ENCODE measurements around the gene MFAP2.

DNA sequence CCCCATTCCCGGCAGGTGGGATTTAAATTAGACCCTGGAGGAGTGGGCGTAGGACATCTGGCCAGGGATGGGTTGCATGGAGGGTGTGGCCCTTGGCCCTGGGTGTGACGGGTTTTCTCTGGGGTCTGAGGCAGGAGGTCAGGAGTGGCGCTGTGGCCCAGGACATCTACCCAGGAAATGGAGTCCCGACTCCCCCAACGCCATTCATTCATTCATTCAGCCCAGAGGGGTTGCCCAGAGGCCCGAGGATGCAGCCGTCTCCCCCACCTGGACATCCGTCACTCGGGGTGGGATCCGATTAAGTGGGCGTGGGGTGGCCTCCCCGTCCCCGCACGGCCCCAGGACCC lies 30.6 kb upstream of the MFAP2 start:
- TF ChIP-seq, protein P1, sequence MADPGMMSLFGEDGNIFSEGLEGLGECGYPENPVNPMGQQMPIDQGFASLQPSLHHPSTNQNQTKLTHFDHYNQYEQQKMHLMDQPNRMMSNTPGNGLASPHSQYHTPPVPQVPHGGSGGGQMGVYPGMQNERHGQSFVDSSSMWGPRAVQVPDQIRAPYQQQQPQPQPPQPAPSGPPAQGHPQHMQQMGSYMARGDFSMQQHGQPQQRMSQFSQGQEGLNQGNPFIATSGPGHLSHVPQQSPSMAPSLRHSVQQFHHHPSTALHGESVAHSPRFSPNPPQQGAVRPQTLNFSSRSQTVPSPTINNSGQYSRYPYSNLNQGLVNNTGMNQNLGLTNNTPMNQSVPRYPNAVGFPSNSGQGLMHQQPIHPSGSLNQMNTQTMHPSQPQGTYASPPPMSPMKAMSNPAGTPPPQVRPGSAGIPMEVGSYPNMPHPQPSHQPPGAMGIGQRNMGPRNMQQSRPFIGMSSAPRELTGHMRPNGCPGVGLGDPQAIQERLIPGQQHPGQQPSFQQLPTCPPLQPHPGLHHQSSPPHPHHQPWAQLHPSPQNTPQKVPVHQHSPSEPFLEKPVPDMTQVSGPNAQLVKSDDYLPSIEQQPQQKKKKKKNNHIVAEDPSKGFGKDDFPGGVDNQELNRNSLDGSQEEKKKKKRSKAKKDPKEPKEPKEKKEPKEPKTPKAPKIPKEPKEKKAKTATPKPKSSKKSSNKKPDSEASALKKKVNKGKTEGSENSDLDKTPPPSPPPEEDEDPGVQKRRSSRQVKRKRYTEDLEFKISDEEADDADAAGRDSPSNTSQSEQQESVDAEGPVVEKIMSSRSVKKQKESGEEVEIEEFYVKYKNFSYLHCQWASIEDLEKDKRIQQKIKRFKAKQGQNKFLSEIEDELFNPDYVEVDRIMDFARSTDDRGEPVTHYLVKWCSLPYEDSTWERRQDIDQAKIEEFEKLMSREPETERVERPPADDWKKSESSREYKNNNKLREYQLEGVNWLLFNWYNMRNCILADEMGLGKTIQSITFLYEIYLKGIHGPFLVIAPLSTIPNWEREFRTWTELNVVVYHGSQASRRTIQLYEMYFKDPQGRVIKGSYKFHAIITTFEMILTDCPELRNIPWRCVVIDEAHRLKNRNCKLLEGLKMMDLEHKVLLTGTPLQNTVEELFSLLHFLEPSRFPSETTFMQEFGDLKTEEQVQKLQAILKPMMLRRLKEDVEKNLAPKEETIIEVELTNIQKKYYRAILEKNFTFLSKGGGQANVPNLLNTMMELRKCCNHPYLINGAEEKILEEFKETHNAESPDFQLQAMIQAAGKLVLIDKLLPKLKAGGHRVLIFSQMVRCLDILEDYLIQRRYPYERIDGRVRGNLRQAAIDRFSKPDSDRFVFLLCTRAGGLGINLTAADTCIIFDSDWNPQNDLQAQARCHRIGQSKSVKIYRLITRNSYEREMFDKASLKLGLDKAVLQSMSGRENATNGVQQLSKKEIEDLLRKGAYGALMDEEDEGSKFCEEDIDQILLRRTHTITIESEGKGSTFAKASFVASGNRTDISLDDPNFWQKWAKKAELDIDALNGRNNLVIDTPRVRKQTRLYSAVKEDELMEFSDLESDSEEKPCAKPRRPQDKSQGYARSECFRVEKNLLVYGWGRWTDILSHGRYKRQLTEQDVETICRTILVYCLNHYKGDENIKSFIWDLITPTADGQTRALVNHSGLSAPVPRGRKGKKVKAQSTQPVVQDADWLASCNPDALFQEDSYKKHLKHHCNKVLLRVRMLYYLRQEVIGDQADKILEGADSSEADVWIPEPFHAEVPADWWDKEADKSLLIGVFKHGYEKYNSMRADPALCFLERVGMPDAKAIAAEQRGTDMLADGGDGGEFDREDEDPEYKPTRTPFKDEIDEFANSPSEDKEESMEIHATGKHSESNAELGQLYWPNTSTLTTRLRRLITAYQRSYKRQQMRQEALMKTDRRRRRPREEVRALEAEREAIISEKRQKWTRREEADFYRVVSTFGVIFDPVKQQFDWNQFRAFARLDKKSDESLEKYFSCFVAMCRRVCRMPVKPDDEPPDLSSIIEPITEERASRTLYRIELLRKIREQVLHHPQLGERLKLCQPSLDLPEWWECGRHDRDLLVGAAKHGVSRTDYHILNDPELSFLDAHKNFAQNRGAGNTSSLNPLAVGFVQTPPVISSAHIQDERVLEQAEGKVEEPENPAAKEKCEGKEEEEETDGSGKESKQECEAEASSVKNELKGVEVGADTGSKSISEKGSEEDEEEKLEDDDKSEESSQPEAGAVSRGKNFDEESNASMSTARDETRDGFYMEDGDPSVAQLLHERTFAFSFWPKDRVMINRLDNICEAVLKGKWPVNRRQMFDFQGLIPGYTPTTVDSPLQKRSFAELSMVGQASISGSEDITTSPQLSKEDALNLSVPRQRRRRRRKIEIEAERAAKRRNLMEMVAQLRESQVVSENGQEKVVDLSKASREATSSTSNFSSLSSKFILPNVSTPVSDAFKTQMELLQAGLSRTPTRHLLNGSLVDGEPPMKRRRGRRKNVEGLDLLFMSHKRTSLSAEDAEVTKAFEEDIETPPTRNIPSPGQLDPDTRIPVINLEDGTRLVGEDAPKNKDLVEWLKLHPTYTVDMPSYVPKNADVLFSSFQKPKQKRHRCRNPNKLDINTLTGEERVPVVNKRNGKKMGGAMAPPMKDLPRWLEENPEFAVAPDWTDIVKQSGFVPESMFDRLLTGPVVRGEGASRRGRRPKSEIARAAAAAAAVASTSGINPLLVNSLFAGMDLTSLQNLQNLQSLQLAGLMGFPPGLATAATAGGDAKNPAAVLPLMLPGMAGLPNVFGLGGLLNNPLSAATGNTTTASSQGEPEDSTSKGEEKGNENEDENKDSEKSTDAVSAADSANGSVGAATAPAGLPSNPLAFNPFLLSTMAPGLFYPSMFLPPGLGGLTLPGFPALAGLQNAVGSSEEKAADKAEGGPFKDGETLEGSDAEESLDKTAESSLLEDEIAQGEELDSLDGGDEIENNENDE (IDR thresholded peaks at IDR 0.05; ENCODE audit: insufficient replicate concordance, low read length): no peak
- TF ChIP-seq, protein P2, sequence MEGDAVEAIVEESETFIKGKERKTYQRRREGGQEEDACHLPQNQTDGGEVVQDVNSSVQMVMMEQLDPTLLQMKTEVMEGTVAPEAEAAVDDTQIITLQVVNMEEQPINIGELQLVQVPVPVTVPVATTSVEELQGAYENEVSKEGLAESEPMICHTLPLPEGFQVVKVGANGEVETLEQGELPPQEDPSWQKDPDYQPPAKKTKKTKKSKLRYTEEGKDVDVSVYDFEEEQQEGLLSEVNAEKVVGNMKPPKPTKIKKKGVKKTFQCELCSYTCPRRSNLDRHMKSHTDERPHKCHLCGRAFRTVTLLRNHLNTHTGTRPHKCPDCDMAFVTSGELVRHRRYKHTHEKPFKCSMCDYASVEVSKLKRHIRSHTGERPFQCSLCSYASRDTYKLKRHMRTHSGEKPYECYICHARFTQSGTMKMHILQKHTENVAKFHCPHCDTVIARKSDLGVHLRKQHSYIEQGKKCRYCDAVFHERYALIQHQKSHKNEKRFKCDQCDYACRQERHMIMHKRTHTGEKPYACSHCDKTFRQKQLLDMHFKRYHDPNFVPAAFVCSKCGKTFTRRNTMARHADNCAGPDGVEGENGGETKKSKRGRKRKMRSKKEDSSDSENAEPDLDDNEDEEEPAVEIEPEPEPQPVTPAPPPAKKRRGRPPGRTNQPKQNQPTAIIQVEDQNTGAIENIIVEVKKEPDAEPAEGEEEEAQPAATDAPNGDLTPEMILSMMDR (IDR thresholded peaks at IDR 0.05; ENCODE audit: control extremely low read depth in 1 of 3, insufficient read depth in 1 of 3, low read depth in 1 of 3, low read length in 3 of 3): no peak
